Measurements from ENCODE around the gene PDE6B.
"Not testable (repeated sequence)": the region's sequence is repeated elsewhere in the genome, so short reads cannot be mapped to it uniquely, and the experiment has no call there.

Gene PDE6B

DNA sequence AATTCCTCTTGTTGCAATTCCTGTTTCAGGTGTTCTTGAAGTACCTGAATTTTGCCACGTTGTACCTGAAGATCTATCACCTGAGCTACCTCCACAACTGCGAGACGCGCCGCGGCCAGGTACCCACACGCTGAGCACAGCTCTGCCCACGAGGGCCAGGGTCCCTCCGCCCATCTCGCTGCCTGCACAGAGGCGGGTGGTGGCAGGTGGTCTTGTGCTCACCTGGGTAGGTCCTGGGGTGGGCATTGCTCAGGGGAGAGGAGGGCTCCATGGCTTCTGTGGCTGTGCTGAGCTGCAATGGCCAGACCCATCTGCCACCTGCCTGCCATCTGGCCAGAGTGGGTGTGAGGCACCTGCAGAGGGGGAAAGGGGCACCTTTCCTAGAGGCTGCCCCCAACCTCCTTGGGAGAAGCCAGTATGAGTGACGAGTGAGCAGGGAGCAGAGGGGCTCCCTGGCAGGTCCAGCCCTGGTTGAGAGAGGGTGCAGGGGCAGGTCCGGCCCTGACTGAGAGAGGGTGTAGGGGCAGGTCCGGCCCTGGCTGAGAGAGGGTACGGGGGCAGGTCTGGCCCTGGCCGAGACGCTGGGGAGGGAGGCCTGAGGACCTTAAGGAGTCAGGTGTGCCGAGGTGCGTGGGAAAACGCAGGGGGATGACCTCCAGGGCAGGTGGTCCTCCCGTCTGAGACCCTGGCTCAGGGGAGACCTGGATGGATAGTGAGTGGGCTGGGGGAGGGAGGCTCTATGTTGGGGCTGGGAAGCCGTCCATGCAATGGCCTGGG, 10.7 kb downstream of the PDE6B start:
- DNase-seq (ENCODE audit: low read depth) = no peak

DNA sequence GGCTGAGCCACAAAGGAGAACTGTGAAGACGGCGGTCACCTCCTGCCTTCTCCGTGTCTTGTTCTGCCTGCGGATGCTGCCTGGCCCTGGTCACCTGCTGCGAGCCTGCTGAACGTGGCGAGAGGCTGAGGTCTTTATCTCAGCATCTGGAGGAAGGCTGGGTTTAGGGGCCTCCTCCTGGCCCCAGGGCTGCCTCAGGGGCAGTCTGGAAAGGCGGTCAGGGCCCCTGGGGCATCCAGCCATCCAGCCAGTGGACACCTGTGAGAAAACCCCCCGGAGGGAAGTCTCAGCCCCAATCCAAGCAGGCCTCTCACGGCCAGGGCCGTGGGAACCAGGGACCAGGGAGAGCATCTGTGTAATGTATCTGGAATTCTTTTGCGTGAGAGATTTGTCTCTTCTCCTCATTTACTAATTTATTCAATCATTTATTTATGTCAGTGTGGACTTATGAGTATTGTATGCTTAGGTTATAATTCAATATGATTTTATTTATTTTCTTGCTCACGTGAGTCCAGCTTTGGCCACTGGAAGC, 11.3 kb downstream of the PDE6B start:
- no peak for DNase-seq (ENCODE audit: low read depth)

DNA sequence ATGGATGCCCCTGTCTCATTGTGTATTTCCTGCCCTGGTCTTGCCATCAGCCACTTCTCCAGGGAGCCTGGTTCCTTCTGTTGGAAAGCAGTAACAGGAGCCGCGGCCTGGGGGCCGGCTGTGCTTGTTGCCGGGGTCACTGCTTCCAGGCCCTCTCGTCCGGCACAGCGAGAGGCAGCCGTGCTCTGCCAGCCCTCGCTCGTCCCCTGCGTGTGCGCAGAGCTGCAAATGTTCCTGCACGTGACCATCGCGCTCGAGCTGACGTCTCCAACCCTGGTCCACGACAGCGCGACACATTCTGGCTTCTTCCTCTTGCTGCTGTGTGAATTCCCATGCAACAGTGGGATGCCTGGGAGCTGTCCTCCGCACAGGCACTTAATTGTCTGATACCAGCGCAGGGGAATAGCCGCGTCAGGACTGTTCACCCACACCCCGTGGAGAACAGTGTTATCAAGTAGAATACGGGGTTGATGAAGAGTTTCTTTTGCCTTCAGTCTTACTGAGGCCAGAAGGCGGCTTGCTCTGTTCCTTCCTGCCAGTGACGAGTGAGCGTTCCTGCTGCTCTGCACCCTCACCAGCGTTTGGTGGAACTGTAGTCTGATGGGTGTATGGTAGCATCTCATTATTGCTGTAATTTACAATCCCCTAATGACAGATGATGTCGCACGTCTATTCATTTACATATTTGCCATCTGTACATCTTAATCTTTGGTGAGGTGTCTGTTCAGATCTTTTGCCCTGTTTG, 12.3 kb downstream of the PDE6B start:
- no peak for DNase-seq (ENCODE audit: low read depth)

DNA sequence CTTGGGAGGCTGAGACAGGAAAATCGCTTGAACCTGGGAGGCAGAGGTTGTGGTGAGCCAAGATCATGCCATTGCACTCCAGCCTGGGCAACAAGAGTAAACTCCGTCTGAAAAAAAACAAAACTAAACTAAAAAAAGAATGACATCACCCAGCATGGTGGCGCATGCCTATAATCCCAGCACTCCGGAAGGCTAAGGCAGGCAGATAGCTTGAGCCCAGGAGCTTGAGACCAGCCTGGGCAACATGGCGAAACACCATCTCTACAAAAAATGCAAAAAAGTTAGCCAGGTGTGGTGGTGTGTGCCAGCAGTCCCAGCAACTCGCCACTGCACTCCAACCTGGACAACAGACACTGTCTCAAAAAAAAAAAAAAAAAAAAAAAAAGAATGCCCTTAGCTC, 17.0 kb downstream of the PDE6B start:
- DNase-seq (ENCODE audit: low read depth) = not testable (repeated sequence)

DNA sequence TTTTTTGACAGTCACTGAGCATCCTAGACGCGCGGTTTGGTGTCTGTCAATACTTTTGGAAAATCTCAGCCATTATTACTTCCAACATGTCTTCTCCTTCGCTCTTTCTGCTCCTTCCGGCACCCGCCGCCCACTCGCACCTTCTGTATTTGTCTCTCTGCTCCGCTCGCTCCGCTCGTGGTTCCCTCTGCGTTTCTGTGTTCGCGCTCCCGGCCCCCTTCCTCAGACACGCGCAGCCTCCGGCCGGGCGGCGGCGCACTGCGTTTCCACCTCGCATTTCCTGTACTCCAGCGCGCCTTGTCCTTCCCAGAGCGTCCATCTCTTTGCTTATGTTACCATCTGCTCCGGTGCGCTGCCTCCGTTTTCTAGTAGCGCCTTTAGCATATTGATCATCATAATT, 21.1 kb downstream of the PDE6B start:
- DNase-seq (ENCODE audit: low read depth) = no peak

DNA sequence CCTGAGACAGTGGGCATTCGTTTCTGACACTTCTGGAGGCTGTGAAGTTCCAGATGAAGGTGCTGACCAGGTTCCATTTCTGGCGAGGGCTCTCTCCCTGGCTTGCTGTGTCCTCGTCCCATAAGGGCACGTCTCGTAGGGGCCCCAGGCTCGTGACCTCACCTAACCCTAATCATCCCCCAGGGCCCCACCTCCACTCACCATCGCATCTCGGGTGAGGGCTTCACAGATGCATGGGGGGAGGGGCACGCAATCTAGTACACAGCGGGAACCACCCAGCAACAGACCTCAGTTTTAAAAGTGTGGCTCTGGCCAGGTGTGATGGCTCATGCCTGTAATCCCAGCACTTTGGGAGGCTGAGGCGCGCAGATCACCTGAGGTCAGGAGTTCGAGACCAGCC, 22.1 kb downstream of the PDE6B start:
- DNase-seq (ENCODE audit: low read depth) = no peak

DNA sequence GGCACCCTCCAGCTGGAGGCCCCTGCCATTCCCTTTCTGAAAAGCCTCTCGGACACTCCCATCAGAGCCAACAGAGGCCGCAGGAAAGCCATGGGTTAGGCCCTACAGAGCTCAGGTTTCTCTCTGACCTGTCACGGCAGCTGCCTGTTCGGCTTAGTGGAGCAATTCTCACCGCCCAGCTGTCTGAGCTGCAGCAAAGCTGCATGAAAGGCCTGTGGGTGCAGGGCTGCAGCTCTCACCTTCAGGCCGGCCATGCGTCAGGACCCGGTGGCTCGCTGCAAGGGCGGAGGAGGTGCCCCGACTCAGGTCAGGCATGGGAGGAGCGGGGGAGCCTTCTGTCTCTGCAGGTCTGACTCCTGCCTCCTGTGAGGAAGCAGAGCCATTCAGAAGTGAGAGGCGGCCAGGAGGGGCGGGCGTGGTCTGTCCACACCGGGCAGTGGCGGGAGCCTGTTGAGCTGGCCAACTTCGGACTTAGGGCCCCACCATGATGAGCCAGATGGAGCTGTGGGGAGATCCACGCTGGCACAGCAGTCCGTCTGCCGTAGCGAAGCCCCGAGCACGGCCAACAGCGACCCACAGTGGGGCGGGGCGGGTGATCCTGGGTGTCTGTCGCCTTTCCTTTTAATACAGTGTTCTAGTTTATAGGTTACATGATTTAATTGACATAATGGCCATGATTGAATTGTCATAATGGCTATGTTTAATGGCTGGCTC, 23.4 kb downstream of the PDE6B start:
- no peak for DNase-seq (ENCODE audit: low read depth)

DNA sequence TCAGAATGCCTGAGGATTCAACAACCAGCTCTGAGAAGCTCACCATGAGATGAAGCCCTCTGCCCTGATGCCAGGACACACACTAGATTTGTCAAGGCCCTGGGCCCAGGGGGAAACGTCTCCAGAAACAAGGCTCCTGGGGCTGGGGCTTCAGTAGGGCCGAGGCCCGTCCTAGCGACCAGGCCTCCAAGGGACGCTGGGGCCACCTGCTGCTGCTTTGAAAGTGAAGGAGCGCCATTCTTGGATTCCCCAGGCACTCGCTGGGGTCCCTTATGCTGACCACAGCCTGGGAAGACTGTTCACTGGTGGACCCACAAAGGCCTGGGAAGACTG, 23.9 kb downstream of the PDE6B start:
- DNase-seq (ENCODE audit: low read depth) = no peak

DNA sequence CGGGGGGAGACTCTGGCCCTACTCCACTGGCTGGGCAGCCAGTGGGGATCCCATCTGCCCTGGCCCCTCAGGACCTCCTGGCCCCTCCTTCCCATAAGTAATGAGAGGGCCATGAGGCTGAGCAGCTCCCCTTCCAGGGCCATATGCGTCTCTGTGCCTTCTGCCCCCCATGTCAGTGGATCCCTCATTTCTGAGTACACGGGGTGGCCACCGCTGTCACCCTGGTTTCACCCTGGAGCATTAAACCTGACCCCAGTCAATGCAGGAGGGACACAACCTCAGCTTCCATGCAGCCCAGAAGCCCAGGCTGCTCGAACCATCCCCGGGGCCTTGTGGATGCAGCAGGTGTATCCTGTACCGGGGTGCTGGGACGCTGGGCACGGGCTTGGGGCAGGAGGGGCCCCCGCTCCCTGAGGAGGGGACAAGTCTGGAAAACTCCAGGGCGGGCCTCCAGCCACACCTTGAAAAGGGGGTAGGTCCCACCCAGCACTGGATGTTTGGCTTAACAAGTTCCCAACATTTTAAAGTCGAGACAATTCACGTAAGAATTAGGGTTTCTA, 24.5 kb downstream of the PDE6B start:
- DNase-seq (ENCODE audit: low read depth) = no peak

DNA sequence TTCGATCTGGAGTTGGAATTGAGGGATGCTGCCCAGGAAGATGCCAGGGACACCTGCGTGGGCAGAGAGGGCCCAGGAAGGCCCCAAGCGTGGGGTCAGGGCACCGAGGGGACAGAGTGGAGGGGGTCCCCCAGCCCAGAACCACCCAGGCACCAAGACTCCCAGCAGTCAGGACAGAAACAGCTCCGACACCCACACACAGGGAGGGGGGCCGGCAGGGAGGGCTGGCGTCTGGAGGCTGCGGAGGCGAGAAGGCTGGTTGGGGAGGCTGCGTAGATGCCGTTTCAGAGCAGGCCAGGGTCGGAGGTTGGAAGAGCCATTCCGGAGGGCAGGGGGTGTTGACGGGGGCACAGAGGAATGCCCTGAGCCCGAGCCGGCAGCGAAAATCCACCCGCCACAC, 25.1 kb downstream of the PDE6B start:
- no peak for DNase-seq (ENCODE audit: low read depth)

DNA sequence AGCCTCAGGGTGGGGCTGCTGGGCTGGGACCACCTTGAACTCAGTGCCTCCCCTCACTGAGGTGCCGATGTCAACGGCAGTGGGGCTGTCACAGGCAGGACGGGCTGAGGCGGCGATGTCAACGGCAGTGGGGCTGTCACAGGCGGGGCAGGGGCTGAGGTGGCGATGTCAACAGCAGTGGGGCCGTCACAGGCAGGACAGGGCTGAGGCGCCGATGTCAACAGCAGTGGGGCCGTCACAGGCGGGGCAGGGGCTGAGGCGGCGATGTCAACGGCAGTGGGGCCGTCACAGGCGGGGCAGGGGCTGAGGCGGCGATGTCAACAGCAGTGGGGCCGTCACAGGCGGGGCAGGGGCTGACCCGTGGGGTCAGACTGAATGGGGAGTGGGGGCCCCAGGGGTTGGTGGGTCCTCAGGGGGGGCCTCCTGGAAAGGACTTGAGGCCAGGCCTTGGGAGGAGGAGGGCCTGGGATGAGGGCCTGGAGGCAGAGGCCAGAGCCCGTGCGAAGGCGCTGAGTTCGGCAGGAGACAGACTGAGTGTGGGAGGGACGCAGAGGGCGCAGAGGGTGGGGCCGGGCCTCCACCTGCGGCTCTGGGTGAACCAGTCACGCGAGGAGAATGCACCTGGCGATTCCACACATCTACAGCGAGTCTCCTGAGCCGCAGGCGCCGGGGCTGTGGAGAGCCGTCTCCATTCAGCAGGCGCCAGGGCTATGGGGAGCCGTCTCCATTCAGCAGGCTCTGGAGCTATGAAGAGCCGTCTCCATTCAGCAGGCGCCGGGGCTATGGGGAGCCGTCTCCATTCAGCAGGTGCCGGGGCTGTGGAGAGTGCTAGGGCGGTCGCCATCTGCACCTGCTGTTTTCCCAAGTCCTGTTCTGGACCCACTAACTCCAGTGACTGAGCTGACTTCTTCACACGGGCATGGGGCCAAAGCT, 25.8 kb downstream of the PDE6B start:
- no peak for DNase-seq (ENCODE audit: low read depth)

DNA sequence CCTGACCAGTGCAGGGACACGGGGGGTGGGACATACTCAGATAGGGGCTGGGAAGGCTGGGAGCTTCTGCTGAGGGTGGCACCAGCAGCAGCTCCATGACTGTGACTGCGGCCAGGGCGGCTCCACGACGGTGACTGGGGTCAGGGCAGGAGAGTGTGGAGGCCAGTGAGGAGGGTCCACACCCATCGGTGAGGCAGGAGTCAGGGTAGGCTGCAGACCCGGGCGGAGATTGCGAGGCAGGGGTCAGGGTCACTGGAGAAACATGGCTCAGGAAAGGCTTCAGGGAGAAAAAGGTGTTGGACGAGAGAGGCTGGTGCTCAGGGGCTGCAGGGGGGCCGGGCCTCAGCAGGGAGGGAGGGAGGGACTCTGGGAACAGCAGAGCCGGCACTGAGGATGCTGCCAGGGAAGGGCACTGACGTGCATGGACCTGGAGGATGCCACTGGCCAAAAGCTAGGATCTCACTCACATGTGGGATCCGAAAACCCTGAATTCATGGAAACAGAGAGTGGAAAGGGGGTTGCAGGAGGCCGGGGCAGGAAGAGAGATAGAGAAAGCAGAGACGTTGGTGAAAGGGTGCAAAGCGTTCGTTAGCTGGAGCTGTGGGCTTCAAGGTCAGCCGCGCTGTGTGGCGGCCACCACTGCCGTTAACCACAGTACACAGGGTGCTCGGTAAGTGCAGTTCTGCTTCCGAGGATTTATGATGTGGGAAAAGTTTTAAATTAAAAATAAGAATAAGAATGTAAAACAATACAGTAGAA, 26.7 kb downstream of the PDE6B start:
- DNase-seq (ENCODE audit: low read depth) = no peak

DNA sequence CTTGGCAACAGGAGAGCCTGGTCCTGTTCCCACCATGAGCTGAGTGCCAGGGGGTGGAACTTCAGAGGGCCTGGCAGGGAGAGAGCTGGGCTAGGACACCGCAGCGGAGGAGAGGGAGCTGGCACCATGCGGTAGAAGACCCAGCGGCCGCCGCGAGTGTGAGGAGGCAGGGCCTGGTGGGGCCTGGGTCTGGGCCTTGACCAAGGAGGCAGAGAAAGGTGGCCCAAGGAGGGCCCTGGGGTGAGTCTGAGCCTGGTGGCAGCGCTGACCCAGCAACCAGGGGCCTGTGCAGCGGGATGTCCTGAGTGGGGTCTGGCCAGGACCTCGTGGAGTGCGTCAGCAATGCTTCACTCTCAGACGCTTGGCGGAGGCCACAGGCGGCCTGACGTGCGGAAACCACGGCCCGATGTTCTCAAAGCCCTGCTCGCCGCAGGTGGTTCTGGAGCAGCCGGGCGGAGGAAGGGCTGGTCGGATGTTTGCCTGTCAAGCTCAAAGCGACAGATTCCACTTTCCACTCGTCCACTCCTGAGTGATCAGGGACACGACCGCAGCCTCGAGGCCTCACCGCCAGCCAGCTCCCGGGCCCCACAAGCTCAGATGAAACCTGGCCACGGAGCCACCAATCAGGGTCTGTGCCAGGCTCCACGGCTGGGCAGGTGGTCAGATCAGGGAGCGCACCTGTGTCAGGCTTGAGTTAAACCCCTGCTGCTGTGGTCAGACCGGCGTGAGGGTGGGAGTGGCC, 27.9 kb downstream of the PDE6B start:
- no peak for DNase-seq (ENCODE audit: low read depth)

DNA sequence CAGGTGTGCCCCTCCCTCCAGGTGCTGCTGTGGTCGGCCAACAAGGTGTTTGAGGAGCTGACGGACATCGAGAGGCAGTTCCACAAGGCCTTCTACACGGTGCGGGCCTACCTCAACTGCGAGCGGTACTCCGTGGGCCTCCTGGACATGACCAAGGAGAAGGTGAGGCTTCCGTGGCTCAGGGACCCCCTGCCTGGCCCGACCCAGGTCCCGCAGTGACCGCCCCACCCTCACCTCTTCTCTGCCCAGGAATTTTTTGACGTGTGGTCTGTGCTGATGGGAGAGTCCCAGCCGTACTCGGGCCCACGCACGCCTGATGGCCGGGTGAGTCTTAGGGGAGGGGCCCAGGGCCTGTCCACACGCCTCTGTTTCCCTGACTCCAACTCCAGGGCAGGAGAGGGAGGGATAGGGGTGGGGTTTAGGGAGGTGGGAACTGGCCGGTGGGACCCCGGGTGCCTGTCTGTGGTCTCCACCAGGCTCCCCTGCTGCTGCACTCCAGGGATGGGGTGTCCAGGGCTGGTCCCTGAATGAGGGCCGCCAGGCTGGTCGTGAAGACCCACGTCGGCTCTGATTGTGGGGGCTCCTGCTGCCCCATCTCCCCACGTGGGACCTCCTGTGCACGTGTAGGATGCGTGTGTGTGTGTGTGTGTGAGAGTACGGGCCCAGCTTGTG, 28.6 kb downstream of the PDE6B start:
- DNase-seq (ENCODE audit: low read depth) = no peak

DNA sequence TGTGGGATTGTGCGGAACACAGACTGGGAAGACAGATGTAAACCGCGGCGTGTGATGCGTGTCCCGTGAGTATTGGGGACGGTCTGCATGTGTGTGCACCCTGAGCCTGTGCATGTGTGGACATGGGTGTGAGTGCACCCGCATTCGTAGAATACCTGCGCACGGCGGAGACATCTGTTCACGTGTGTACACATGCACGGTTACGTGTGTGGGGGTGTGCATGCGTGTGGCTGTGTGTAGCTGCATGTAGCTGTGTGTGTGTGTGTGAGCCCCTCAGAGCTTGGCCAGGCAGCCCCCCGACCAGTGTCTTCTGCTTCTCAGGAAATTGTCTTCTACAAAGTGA, 29.1 kb downstream of the PDE6B start:
- DNase-seq (ENCODE audit: low read depth) = no peak

DNA sequence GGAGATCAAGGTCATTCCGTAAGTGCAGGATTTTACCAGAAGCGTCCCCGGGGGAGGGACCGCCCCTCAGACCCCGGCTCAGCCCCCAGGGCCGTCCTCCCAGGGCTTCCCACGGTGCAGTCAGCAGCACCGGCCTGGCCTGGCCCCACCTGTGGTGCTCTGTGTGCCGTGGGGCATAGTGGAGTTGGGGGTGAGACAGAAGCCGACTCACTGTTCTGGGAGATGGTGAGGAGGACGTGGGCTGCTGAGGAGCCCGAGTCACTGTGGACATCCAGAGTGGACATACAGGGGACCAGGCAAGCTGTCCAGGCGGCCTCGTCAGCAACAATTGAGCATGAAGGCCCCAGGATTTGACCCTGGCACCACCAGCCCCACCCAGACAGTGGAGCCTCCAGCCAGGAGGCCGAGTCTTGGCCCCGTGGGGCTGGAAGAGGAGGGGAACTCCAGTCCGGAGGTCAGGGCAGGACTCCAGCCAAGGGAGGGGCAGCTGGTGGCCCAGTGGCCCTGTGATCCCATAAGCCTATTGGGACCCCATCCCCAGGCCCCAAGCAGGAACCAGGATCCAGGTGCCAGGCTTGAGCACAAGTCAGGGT, 29.6 kb downstream of the PDE6B start:
- DNase-seq (ENCODE audit: low read depth) = no peak

DNA sequence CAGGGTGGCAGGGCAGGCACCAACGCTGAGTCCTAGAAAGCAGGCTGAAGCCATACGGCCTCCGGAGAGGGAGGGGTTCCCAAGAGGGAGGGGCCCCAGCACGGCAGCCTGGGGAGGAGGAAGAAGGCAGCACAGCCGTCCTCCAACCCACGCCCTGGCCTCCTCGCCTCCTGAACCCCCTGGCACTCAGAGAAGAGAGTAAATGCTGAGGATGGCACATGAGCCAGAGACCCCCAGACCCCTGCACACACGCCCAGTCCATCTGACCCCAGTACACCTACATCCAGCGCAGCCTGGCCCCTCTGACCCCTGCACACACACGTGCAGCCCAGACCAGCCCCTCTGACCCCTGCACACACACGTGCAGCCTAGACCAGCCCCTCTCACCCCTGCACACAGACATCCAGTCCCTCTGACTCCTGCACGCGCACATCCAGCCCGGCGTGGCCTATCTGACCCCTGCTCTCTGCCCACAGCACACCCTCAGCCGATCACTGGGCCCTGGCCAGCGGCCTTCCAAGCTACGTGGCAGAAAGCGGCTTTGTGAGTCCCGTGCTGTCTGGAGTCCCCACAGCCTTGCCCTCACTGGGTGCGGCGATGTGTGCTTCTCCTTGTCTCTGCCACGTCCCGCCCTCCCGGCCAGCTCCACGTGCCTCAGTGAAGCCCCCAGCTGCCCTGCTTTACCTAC, 30.2 kb downstream of the PDE6B start:
- no peak for DNase-seq (ENCODE audit: low read depth)
